Measurements from ENCODE around the gene G3BP1. TPM values are rescaled to one million over a fixed set of nuclear protein-coding genes. Genes with fewer than 3 reads are reported as not detected.

G3BP1 gene
- total and polyA plus RNA-seq, 4 donors: 19.1 to 171 (median 87.0) TPM

- no peak overlapping the region for H3K27ac ChIP-seq (ENCODE audit: low read depth in 1 of 2, low read length in 1 of 2)
- ATAC-seq (ENCODE audit: insufficient read depth, low FRiP score): no peak
- 95 to 96% methylated on average over 3 of the region's 3 CpGs for WGBS, 2 donors
- peaks cover 14 to 28% (median 22%) of the 10 kb centered on the region in 4 donors for H3K36me3 ChIP-seq (ENCODE audit: control insufficient read depth in 4 of 4, insufficient read depth in 4 of 4, low read length in 4 of 4)
- H3K27me3 ChIP-seq (ENCODE audit: control insufficient read depth in 3 of 3, insufficient read depth in 3 of 3, low read length in 2 of 3): no peaks in the 10 kb centered on the region
- no peak overlapping the region for H3K4me3 ChIP-seq
- TF ChIP-seq CTCF (IDR thresholded peaks at IDR 0.05; ENCODE audit: control extremely low read depth, extremely low read depth): no peak
- H3K9me3 ChIP-seq (ENCODE audit: control insufficient read depth in 4 of 4, insufficient read depth in 3 of 4, low read length in 3 of 4): no peaks in the 10 kb centered on the region
- H3K4me1 ChIP-seq (ENCODE audit: control insufficient read depth in 5 of 5, insufficient read depth in 5 of 5, low read length in 5 of 5): peaks cover 0 to 9% (median 6%) of the 10 kb centered on the region in 5 donors
- DNase-seq: peak in 2 of 3 donors; percentile 70 to 80
- no peak overlapping the region for H3K9ac ChIP-seq (ENCODE audit: insufficient read depth in 1 of 2, low read length in 2 of 2)
Observed at GRCh38 chr5:151805414-151806223, 33.9 kb downstream of the G3BP1 start.

GRCh38 chr5:151808451-151809169 lies 36.9 kb downstream of the G3BP1 start:
- WGBS, 2 donors: 90 to 92% methylated on average over 4 of the region's 4 CpGs
- H3K4me1 ChIP-seq (ENCODE audit: control insufficient read depth in 5 of 5, insufficient read depth in 5 of 5, low read length in 5 of 5): peaks cover 0 to 26% (median 6%) of the 10 kb centered on the region in 5 donors
- no peak overlapping the region for H3K9ac ChIP-seq (ENCODE audit: insufficient read depth in 1 of 2, low read length in 2 of 2)
- H3K36me3 ChIP-seq (ENCODE audit: control insufficient read depth in 4 of 4, insufficient read depth in 4 of 4, low read length in 4 of 4): peaks cover 9 to 25% (median 20%) of the 10 kb centered on the region in 4 donors
- no peaks in the 10 kb centered on the region for H3K9me3 ChIP-seq (ENCODE audit: control insufficient read depth in 4 of 4, insufficient read depth in 3 of 4, low read length in 3 of 4)
- TF ChIP-seq CTCF (IDR thresholded peaks at IDR 0.05; ENCODE audit: control extremely low read depth, extremely low read depth): no peak
- DNase-seq (peak in 2 of 3 donors; percentile 30 to 39), ATAC-seq (ENCODE audit: insufficient read depth, low FRiP score) (no peak)
- no peak overlapping the region for H3K27ac ChIP-seq (ENCODE audit: low read depth in 1 of 2, low read length in 1 of 2)
- no peak overlapping the region for H3K4me3 ChIP-seq
- no peaks in the 10 kb centered on the region for H3K27me3 ChIP-seq (ENCODE audit: control insufficient read depth in 3 of 3, insufficient read depth in 3 of 3, low read length in 2 of 3)

- DNase-seq: no peak
- H3K27me3 ChIP-seq (ENCODE audit: control insufficient read depth in 3 of 3, insufficient read depth in 3 of 3, low read length in 2 of 3): no peaks in the 10 kb centered on the region
- no peak overlapping the region for H3K9ac ChIP-seq (ENCODE audit: insufficient read depth in 1 of 2, low read length in 2 of 2)
- no peaks in the 10 kb centered on the region for H3K9me3 ChIP-seq (ENCODE audit: control insufficient read depth in 4 of 4, insufficient read depth in 3 of 4, low read length in 3 of 4)
- 41 to 42% methylated on average over 1 of the region's 1 CpG for WGBS, 2 donors
- H3K4me1 ChIP-seq (ENCODE audit: control insufficient read depth in 5 of 5, insufficient read depth in 5 of 5, low read length in 5 of 5): peaks cover 1 to 25% (median 6%) of the 10 kb centered on the region in 5 donors
- H3K27ac ChIP-seq (ENCODE audit: low read depth in 1 of 2, low read length in 1 of 2): no peak overlapping the region
- TF ChIP-seq CTCF (IDR thresholded peaks at IDR 0.05; ENCODE audit: control extremely low read depth, extremely low read depth): no peak
- peaks cover 5 to 19% (median 15%) of the 10 kb centered on the region in 4 donors for H3K36me3 ChIP-seq (ENCODE audit: control insufficient read depth in 4 of 4, insufficient read depth in 4 of 4, low read length in 4 of 4)
- H3K4me3 ChIP-seq: no peak overlapping the region
- ATAC-seq (ENCODE audit: insufficient read depth, low FRiP score): no peak
Observed at GRCh38 chr5:151810449-151810848, 38.7 kb downstream of the G3BP1 start.

Measured in lung (tissue), 12 donors.